Astrocyte (in vitro differentiated cells and primary cell): ENCODE measurements around the gene PASK. TPM values are rescaled to one million over a fixed set of nuclear protein-coding genes. Genes with fewer than 3 reads are reported as not detected.

Experiments
- DNase-seq: peaks from one replicate; pipeline ENCODE4 v3.0.0-alpha.2; 2010; ENCODE audit warnings: low read depth
- FAIRE-seq: peaks from 2 replicates; lab custom pipeline; 2011; peaks lifted over from hg19 to GRCh38; lab: Jason Lieb, UNC
- H2AFZ ChIP-seq: 2 replicates; pipeline ENCODE4 v1.6.0; 2012; ENCODE audit warnings: low read depth, low read length, inconsistent platforms
- H3K27ac ChIP-seq: 2 replicates; pipeline ENCODE4 v1.5.1; 2011; ENCODE audit warnings: low read depth, low read length, inconsistent platforms
- H3K27me3 ChIP-seq: 2 replicates; pipeline ENCODE4 v1.6.0; 2011; ENCODE audit warnings: low read length, inconsistent platforms; ENCODE audit not compliant: insufficient read depth
- H3K36me3 ChIP-seq: 2 replicates; pipeline ENCODE4 v1.5.1; 2011; ENCODE audit warnings: low read length, inconsistent platforms; ENCODE audit not compliant: insufficient read depth
- H3K4me1 ChIP-seq: 2 replicates; pipeline ENCODE4 v1.5.1; 2011; ENCODE audit warnings: low read length, inconsistent platforms; ENCODE audit not compliant: insufficient read depth
- H3K4me2 ChIP-seq: 2 replicates; pipeline ENCODE4 v1.6.0; 2012; ENCODE audit warnings: low read length, inconsistent platforms
- H3K4me3 ChIP-seq: 2 replicates; pipeline ENCODE4 v1.5.1; 2011; ENCODE audit warnings: low read depth, mild to moderate bottlenecking, low read length, inconsistent platforms; ENCODE audit not compliant: insufficient read depth
- H3K79me2 ChIP-seq: 2 replicates; pipeline ENCODE4 v1.6.0; 2012; ENCODE audit warnings: mild to moderate bottlenecking, low read length, inconsistent platforms; ENCODE audit not compliant: insufficient read depth
- H3K9ac ChIP-seq: 2 replicates; pipeline ENCODE4 v1.6.0; 2012; ENCODE audit warnings: mild to moderate bottlenecking, low read length, inconsistent platforms
- H3K9me3 ChIP-seq: 2 replicates; pipeline ENCODE4 v1.5.1; 2012; ENCODE audit warnings: low read depth, mild to moderate bottlenecking, low read length, inconsistent platforms; ENCODE audit not compliant: insufficient read depth
- H4K20me1 ChIP-seq: 2 replicates; pipeline ENCODE4 v1.6.0; 2012; ENCODE audit warnings: low read length, inconsistent platforms; ENCODE audit not compliant: insufficient read depth
- H3K27ac Mint-ChIP-seq: one replicate; pipeline ENCODE4 v1.8.0; 2021; ENCODE audit warnings: mild to moderate bottlenecking, mixed read lengths; ENCODE audit not compliant: unreplicated experiment
- H3K27me3 Mint-ChIP-seq: one replicate; pipeline ENCODE4 v1.8.0; 2021; ENCODE audit warnings: low read depth, mixed read lengths; ENCODE audit not compliant: unreplicated experiment
- H3K36me3 Mint-ChIP-seq: one replicate; pipeline ENCODE4 v1.8.0; 2021; ENCODE audit warnings: low read depth, mixed read lengths; ENCODE audit not compliant: unreplicated experiment
- H3K4me1 Mint-ChIP-seq: one replicate; pipeline ENCODE4 v1.8.0; 2021; ENCODE audit warnings: low read depth, mixed read lengths; ENCODE audit not compliant: unreplicated experiment
- H3K4me3 Mint-ChIP-seq: one replicate; pipeline ENCODE4 v1.8.0; 2021; ENCODE audit warnings: mild to moderate bottlenecking, moderate library complexity, mixed read lengths; ENCODE audit not compliant: unreplicated experiment
- H3K9me3 Mint-ChIP-seq: one replicate; pipeline ENCODE4 v1.8.0; 2021; ENCODE audit warnings: mild to moderate bottlenecking, mixed read lengths; ENCODE audit not compliant: unreplicated experiment
- EZH2 ChIP-seq: IDR thresholded peaks from 2 replicates; pipeline ENCODE4 v1.6.1; 2012; ENCODE audit warnings: mild to moderate bottlenecking, low read length, inconsistent platforms; ENCODE audit not compliant: insufficient read depth
- total RNA-seq: library from RNA; stranded (reverse); gene quantifications from 2 replicates; pipeline ENCODE4 v1.2.1, GENCODE V29; 2021
- TF ChIP-seq, protein P1 (sequence below): IDR thresholded peaks from 2 replicates; pipeline ENCODE4 v1.5.1; 2011; ENCODE audit warnings: low read depth, mild to moderate bottlenecking, inconsistent platforms, low read length, moderate library complexity; ENCODE audit not compliant: insufficient read depth

Gene PASK
- total RNA-seq, 1 donor from 2014 or later = 8.0 TPM

- Mint-ChIP-seq H3K27me3 (no peaks in the 10 kb centered on the region), H3K4me1 (no peaks in the 10 kb centered on the region), H3K27ac (no peak overlapping the region), H3K4me3 (no peak overlapping the region), H3K9me3 (no peaks in the 10 kb centered on the region), H3K36me3 (peaks cover 14% of the 10 kb centered on the region)
- H3K9me3 ChIP-seq = no peaks in the 10 kb centered on the region
- no peak for DNase-seq
- no peak for FAIRE-seq
- H2AFZ ChIP-seq = no peak overlapping the region
- H3K79me2 ChIP-seq = no peaks in the 10 kb centered on the region
- no peak overlapping the region for H3K4me2 ChIP-seq
- H3K9ac ChIP-seq = no peak overlapping the region
- no peak overlapping the region for H3K4me3 ChIP-seq
- H3K27ac ChIP-seq = no peak overlapping the region
- no peaks in the 10 kb centered on the region for H3K27me3 ChIP-seq
- TF ChIP-seq, protein P1, sequence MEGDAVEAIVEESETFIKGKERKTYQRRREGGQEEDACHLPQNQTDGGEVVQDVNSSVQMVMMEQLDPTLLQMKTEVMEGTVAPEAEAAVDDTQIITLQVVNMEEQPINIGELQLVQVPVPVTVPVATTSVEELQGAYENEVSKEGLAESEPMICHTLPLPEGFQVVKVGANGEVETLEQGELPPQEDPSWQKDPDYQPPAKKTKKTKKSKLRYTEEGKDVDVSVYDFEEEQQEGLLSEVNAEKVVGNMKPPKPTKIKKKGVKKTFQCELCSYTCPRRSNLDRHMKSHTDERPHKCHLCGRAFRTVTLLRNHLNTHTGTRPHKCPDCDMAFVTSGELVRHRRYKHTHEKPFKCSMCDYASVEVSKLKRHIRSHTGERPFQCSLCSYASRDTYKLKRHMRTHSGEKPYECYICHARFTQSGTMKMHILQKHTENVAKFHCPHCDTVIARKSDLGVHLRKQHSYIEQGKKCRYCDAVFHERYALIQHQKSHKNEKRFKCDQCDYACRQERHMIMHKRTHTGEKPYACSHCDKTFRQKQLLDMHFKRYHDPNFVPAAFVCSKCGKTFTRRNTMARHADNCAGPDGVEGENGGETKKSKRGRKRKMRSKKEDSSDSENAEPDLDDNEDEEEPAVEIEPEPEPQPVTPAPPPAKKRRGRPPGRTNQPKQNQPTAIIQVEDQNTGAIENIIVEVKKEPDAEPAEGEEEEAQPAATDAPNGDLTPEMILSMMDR = no peak
- no peak for TF ChIP-seq EZH2
- H4K20me1 ChIP-seq = no peaks in the 10 kb centered on the region
- no peaks in the 10 kb centered on the region for H3K4me1 ChIP-seq
- H3K36me3 ChIP-seq = peaks cover 4% of the 10 kb centered on the region
These were observed 31.2 kb upstream of the PASK start for GRCh38 chr2:241180495-241180894.

GRCh38 chr2:241179899-241180298 is 30.6 kb upstream of the PASK start:
- Histone ChIP-seq H4K20me1 (no peaks in the 10 kb centered on the region), H3K4me3 (no peak overlapping the region), H3K36me3 (peaks cover 4% of the 10 kb centered on the region), H3K4me2 (no peak overlapping the region), H3K27ac (no peak overlapping the region), H3K9ac (no peak overlapping the region), H2AFZ (no peak overlapping the region), H3K4me1 (no peaks in the 10 kb centered on the region), H3K27me3 (no peaks in the 10 kb centered on the region), H3K79me2 (no peaks in the 10 kb centered on the region), H3K9me3 (no peaks in the 10 kb centered on the region)
- TF ChIP-seq EZH2 = no peak
- TF ChIP-seq, protein P1 = no peak
- Mint-ChIP-seq H3K4me3 (no peak overlapping the region), H3K36me3 (peaks cover 18% of the 10 kb centered on the region), H3K9me3 (no peaks in the 10 kb centered on the region), H3K27ac (no peak overlapping the region), H3K27me3 (no peaks in the 10 kb centered on the region), H3K4me1 (no peaks in the 10 kb centered on the region)
- FAIRE-seq (no peak), DNase-seq (no peak)

- FAIRE-seq = no peak
- no peaks in the 10 kb centered on the region for H3K4me1 ChIP-seq
- H3K4me3 ChIP-seq = no peak overlapping the region
- H3K36me3 Mint-ChIP-seq = peaks cover 19% of the 10 kb centered on the region
- no peak overlapping the region for H3K4me3 Mint-ChIP-seq
- DNase-seq = no peak
- no peak overlapping the region for H3K27ac Mint-ChIP-seq
- H3K79me2 ChIP-seq = no peaks in the 10 kb centered on the region
- H3K27me3 Mint-ChIP-seq = no peaks in the 10 kb centered on the region
- H3K27me3 ChIP-seq = no peaks in the 10 kb centered on the region
- H3K4me1 Mint-ChIP-seq = no peaks in the 10 kb centered on the region
- H3K9me3 Mint-ChIP-seq = no peaks in the 10 kb centered on the region
- TF ChIP-seq, protein P1 = no peak
- TF ChIP-seq EZH2 = no peak
- no peak overlapping the region for H3K9ac ChIP-seq
- peaks cover 4% of the 10 kb centered on the region for H3K36me3 ChIP-seq
- no peak overlapping the region for H3K4me2 ChIP-seq
- no peaks in the 10 kb centered on the region for H3K9me3 ChIP-seq
- no peaks in the 10 kb centered on the region for H4K20me1 ChIP-seq
- no peak overlapping the region for H3K27ac ChIP-seq
- no peak overlapping the region for H2AFZ ChIP-seq
These were observed 29.7 kb upstream of the PASK start for GRCh38 chr2:241178961-241179360.
